ENCODE data around the gene DUSP1. TPM values are rescaled to one million over a fixed set of nuclear protein-coding genes. Genes with fewer than 3 reads are reported as not detected.
A peak's percentile ranks its signal among the peaks of the same experiment; 100 is the strongest.

The DUSP1 gene
- polyA plus RNA-seq, 3 donors from 2014 or later: 548 to 1,082 (median 887) TPM

DNA sequence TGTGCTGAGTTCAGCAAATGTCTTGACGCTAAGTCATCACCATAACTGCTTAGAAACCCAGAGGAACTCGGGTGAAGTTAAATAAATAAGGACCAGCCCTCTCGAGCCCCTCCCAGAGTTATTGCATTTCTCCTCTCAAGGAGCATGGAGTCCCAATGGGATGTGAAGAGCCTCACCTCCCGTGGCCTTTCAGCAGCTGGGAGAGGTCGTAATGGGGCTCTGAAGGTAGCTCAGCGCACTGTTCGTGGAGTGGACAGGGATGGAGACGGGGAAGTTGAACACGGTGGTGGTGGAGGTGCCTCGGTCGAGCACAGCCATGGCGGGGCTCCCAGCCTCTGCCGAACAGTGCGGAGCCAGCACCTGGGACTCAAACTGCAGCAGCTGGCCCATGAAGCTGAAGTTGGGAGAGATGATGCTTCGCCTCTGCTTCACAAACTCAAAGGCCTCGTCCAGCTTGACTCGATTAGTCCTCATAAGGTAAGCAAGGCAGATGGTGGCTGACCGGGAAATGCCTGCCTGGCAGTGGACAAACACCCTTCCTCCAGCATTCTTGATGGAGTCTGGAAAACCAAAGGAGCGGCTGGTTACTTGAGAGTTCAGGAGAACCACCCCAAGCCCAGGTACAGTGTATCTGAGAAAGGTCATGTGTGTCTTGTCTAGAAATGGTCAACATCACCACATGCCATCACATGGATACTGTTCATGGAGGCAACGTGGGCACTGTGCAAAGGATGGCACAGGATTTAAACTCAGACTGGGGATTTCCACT is 2.2 kb downstream of the DUSP1 start:
- DNase-seq: peak; percentile 55 to 59 (median 56)
- Mint-ChIP-seq H3K27ac (peak overlapping the region; percentile 84 to 99 (median 96)), H3K36me3 (peaks cover 12 to 25% (median 15%) of the 10 kb centered on the region in 3 donors), H3K4me1 (peaks cover 69 to 80% of the 10 kb centered on the region in 2 donors), H3K4me3 (peak overlapping the region; percentile 85 to 93 (median 92)), H3K9me3 (no peaks in the 10 kb centered on the region), H3K27me3 (ENCODE audit: low read depth in 3 of 3) (peaks cover 72 to 85% (median 72%) of the 10 kb centered on the region in 3 donors)

DNA sequence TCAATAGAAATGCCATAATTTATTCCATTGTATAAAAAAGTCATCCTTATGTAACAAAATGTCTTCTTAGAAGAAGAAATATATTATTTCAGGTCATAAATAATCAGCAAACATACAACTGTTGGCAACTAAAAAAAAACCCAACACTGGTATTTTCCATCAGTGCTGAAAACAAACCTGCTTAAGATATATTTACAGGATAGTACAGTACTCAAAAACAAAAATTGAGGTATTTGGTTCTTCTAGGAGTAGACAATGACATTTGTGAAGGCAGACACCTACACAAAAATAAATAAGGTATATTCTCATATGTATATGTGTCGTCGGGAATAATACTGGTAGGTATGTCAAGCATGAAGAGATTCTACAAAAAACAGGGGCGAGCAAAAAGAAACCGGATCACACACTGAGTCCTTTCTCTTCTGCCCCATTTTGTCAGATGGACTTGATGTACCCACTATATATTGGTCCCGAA is 2.9 kb downstream of the DUSP1 start:
- DNase-seq: no peak
- Mint-ChIP-seq H3K4me1 (peaks cover 65 to 73% of the 10 kb centered on the region in 2 donors), H3K36me3 (peaks cover 12 to 25% (median 15%) of the 10 kb centered on the region in 3 donors), H3K9me3 (no peaks in the 10 kb centered on the region), H3K4me3 (peak overlapping the region; percentile 85 to 93 (median 92)), H3K27ac (peak overlapping the region; percentile 39 to 99 (median 96)), H3K27me3 (ENCODE audit: low read depth in 3 of 3) (peaks cover 72 to 79% (median 72%) of the 10 kb centered on the region in 3 donors)

DNA sequence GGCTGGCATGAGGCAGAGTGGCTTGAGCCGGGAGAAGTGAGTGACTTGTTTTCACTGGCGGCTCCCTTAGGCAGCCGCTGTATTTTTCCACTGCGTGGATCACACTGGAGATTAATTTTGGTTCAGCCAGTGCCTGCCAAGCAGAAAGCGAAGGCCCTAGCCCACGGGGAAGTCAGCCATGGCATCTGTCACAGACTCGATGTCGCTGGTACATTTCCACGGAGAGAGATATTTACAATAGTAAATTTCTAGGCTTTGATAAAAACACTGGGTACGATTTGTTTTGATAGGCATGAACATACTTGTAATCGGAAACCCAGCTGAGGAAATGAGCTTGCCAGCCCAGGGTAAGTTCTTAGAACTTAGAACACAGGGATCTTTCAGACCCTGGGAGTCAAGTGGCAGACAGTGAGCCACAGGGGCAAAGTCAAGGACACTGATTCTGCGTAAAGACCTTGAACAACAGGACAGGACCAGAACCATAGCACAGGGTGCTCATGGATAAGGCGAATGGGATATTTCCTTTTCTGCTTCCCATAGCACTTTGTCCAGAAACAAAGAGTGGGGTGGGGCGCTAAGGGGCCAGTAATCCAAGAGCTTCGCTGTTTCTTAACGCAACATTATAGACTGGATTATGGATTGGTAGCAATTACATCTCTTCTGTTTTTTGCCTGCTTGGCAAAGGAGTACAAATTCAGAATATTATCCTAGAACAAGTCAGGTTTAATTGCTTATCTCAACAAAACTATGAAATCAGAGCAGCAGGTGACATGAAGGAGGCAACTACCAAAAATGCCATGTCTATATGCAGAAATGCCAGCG is 4.5 kb downstream of the DUSP1 start:
- DNase-seq: peak; percentile 48 to 60 (median 50)
- peak overlapping the region in 4 of 5 donors; percentile 12 to 86 (median 28) for H3K4me3 Mint-ChIP-seq
- H3K27ac Mint-ChIP-seq: peak overlapping the region; percentile 92 to 99 (median 98)
- peaks cover 58 to 65% (median 64%) of the 10 kb centered on the region in 3 donors for H3K27me3 Mint-ChIP-seq (ENCODE audit: low read depth in 3 of 3)
- H3K36me3 Mint-ChIP-seq: peaks cover 12 to 25% (median 15%) of the 10 kb centered on the region in 3 donors
- peaks cover 48 to 57% of the 10 kb centered on the region in 2 donors for H3K4me1 Mint-ChIP-seq
- no peaks in the 10 kb centered on the region for H3K9me3 Mint-ChIP-seq

DNA sequence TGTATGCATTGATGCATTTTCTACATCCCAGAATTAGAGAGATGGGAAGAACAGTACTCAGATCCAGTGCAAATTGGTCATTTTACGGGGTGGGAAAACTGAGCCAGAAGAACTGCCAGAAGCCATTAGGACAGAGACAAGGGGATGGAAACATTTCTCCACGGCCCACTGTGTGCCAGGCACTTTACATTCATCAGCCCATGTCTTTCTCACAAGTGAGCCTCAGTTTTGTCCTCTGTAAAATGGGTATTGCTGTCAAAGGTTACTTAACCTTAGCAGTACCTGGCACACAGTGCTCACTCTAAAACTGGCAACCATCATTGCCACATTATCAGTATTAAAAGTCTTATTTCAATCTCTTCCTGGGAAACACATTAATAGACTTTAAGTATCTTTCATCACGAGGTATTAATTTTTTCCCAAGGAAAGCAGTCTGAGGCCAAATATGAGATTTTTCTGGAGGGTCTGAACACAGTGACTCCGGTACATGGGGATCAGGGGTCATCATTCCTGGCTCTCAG is 5.2 kb downstream of the DUSP1 start:
- Mint-ChIP-seq H3K27me3 (ENCODE audit: low read depth in 3 of 3) (peaks cover 53 to 60% (median 58%) of the 10 kb centered on the region in 3 donors), H3K4me1 (peaks cover 47 to 57% of the 10 kb centered on the region in 2 donors)
- DNase-seq: no peak

GRCh38 chr5:172764861-172765765 is 5.9 kb downstream of the DUSP1 start:
- peak overlapping the region; percentile 77 to 87 (median 86) for H3K4me3 Mint-ChIP-seq
- H3K27ac Mint-ChIP-seq: peak overlapping the region; percentile 92 to 99 (median 98)
- no peaks in the 10 kb centered on the region for H3K9me3 Mint-ChIP-seq
- H3K36me3 Mint-ChIP-seq: peaks cover 12 to 25% (median 15%) of the 10 kb centered on the region in 3 donors
- peak; percentile 97 to 98 (median 98) for DNase-seq
- H3K27me3 Mint-ChIP-seq (ENCODE audit: low read depth in 3 of 3): peaks cover 47 to 55% (median 52%) of the 10 kb centered on the region in 3 donors
- peaks cover 46 to 55% of the 10 kb centered on the region in 2 donors for H3K4me1 Mint-ChIP-seq

More for the DNA sequence above, 5.2 kb downstream of the DUSP1 start:
- H3K27ac Mint-ChIP-seq: peak overlapping the region; percentile 92 to 99 (median 98)
- no peaks in the 10 kb centered on the region for H3K9me3 Mint-ChIP-seq
- H3K4me3 Mint-ChIP-seq: peak overlapping the region; percentile 77 to 87 (median 86)
- H3K36me3 Mint-ChIP-seq: peaks cover 12 to 25% (median 15%) of the 10 kb centered on the region in 3 donors

GRCh38 chr5:172763120-172763464 is 7.9 kb downstream of the DUSP1 start:
- Mint-ChIP-seq H3K27ac (peak overlapping the region in 5 of 6 donors; percentile 19 to 99 (median 91)), H3K36me3 (peaks cover 6 to 7% (median 6%) of the 10 kb centered on the region in 3 donors), H3K9me3 (peaks cover 0 to under 1% (median 0%) of the 10 kb centered on the region in 6 donors), H3K4me1 (peaks cover 26 to 35% of the 10 kb centered on the region in 2 donors), H3K27me3 (ENCODE audit: low read depth in 3 of 3) (peaks cover 31 to 35% (median 34%) of the 10 kb centered on the region in 3 donors), H3K4me3 (no peak overlapping the region)
- no peak for DNase-seq

DNA sequence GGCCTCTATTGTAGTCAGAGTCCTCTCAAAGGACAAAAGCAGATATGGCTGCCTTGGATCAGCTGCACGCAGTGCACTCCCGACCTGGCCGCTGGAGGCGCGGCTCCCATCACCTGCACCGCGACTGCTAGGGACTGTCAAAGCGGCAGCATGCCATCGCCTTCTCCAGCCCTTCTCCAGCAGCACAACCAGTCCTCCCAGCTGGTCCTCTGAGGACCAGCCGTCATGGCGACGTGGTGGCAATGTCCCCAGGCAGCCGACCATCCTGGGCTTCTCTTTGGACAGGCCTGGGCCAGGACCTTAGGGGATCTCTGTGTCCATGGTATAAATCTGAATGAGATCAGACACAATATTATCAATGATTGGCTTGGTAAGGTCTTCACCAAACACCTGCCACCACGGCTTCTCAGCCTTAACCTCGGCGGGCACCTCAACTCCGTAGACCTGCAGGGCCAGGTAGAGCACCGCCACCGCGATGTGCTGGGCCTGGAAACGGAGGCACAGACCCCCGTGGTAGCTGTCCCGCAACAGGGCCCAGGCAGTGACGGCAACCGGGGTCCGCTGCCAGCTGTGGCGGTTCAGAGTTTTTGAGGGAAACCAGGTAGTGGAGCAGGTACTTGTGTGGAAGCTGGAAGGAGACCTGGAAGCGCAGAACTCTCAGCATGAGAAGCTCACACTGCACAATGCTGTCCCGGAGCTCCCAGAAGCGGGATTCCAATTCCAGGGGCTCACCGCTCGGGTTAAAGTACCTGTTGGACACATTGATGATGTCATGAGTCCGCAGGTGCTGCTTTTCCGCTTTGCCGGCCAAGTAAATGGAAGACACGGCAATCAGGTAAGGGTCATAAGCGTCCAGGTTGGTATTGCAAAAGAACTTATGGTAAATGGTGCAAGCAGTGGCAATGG is 8.5 kb downstream of the DUSP1 start:
- Mint-ChIP-seq H3K36me3 (peaks cover 2% of the 10 kb centered on the region in 3 donors), H3K4me3 (no peak overlapping the region), H3K27ac (peak overlapping the region in 4 of 6 donors; percentile 19 to 74 (median 54)), H3K9me3 (peaks cover 0 to 2% (median 0%) of the 10 kb centered on the region in 6 donors), H3K4me1 (peaks cover 23 to 29% of the 10 kb centered on the region in 2 donors), H3K27me3 (ENCODE audit: low read depth in 3 of 3) (peaks cover 28 to 30% (median 29%) of the 10 kb centered on the region in 3 donors)
- no peak for DNase-seq

- no peak for DNase-seq
- peaks cover 17 to 19% of the 10 kb centered on the region in 2 donors for H3K4me1 Mint-ChIP-seq
- H3K27ac Mint-ChIP-seq: peak overlapping the region in 3 of 6 donors; percentile 42 to 51 (median 48)
- peaks cover 0 to 2% (median 0%) of the 10 kb centered on the region in 6 donors for H3K9me3 Mint-ChIP-seq
- H3K27me3 Mint-ChIP-seq (ENCODE audit: low read depth in 3 of 3): peaks cover 16 to 18% (median 16%) of the 10 kb centered on the region in 3 donors
- no peaks in the 10 kb centered on the region for H3K36me3 Mint-ChIP-seq
- no peak overlapping the region for H3K4me3 Mint-ChIP-seq
Observed at GRCh38 chr5:172760959-172761358, 10.0 kb downstream of the DUSP1 start.

DNA sequence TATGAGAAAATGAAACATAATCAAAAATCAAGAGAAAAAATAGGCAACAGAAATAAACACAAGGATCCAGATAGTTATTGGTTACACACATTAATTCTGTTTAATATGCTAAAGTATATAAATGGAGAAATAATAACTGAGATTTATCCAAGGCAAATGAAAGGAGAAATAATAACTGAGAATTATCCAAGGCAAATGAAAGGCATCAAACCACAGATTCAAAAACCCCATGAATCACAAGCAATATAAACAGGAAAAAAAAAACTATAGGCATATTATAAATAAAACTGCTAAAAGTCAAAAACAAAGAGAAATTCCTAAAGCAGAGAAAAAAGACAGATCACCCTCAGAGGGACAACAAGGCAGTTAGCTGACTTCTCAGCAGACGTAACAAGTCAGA is 10.9 kb downstream of the DUSP1 start:
- Mint-ChIP-seq H3K27ac (peak overlapping the region in 1 of 6 donors; percentile 37), H3K36me3 (peaks cover 0 to 3% (median 0%) of the 10 kb centered on the region in 3 donors), H3K9me3 (peaks cover 0 to 2% (median 0%) of the 10 kb centered on the region in 6 donors), H3K4me1 (peaks cover 8 to 11% of the 10 kb centered on the region in 2 donors), H3K4me3 (no peak overlapping the region), H3K27me3 (ENCODE audit: low read depth in 3 of 3) (peaks cover 8 to 15% (median 10%) of the 10 kb centered on the region in 3 donors)
- no peak for DNase-seq

DNA sequence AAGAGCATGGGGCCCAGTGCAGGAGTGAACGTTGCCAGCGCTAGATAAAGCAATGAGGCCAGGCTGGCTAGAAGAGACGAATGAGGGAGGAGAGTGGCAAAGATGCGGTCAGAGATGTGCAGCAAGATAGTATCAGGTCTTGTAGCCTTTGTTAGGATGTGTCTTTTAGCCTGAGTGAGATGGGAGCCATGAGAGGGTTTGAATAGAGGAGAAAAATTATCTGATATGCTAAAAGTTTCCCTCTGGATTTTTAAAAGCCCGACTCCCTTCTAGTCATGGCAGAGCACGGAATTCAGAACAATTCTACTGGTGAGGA is 12.2 kb downstream of the DUSP1 start:
- Mint-ChIP-seq H3K4me3 (no peak overlapping the region), H3K27ac (peak overlapping the region in 2 of 6 donors; percentile 1 to 28), H3K9me3 (peaks cover 0 to 2% (median 0%) of the 10 kb centered on the region in 6 donors), H3K36me3 (peaks cover 0 to 3% (median 0%) of the 10 kb centered on the region in 3 donors), H3K4me1 (peaks cover 0 to 2% of the 10 kb centered on the region in 2 donors), H3K27me3 (ENCODE audit: low read depth in 3 of 3) (peaks cover 2 to 11% (median 7%) of the 10 kb centered on the region in 3 donors)
- no peak for DNase-seq

- Mint-ChIP-seq H3K9me3 (peaks cover 0 to 2% (median 0%) of the 10 kb centered on the region in 6 donors), H3K36me3 (peaks cover 0 to 3% (median 0%) of the 10 kb centered on the region in 3 donors), H3K4me1 (no peaks in the 10 kb centered on the region), H3K27me3 (ENCODE audit: low read depth in 3 of 3) (peaks cover 6 to 11% (median 7%) of the 10 kb centered on the region in 3 donors), H3K4me3 (no peak overlapping the region), H3K27ac (peak overlapping the region in 2 of 6 donors; percentile 1 to 28)
- no peak for DNase-seq
Observed at GRCh38 chr5:172758077-172758833, 12.7 kb downstream of the DUSP1 start.

All from immature natural killer cell (primary cell).